ENCODE data around the gene BLZF1.
A peak's percentile ranks its signal among the peaks of the same experiment; 100 is the strongest.

The BLZF1 gene

GRCh38 chr1:169414952-169415351 is 47.0 kb downstream of the BLZF1 start:
- no peak for DNase-seq (ENCODE audit: low read depth in 2 of 2)
- no peak for TF ChIP-seq CTCF (IDR thresholded peaks at IDR 0.05; ENCODE audit: low read depth, low read length)
- no peak overlapping the region for H3K4me3 ChIP-seq (replicated peaks in 1 of 2; ENCODE audit: low read depth in 2 of 2, low read length in 2 of 2)

GRCh38 chr1:169421309-169421708 is 53.3 kb downstream of the BLZF1 start:
- no peak overlapping the region for H3K4me3 ChIP-seq (replicated peaks in 1 of 2; ENCODE audit: low read depth in 2 of 2, low read length in 2 of 2)
- DNase-seq (ENCODE audit: low read depth in 2 of 2): no peak
- TF ChIP-seq CTCF (IDR thresholded peaks at IDR 0.05; ENCODE audit: low read depth, low read length): no peak

- H3K4me3 ChIP-seq (replicated peaks in 1 of 2; ENCODE audit: low read depth in 2 of 2, low read length in 2 of 2): no peak overlapping the region
- peak in 1 of 2 donors; percentile 1 for DNase-seq (ENCODE audit: low read depth in 2 of 2)
- TF ChIP-seq CTCF (IDR thresholded peaks at IDR 0.05; ENCODE audit: low read depth, low read length): no peak
Observed at GRCh38 chr1:169426174-169426705, 58.2 kb downstream of the BLZF1 start.

- DNase-seq (ENCODE audit: low read depth in 2 of 2): peak; percentile 34 to 60
- peak within 1 kb of the TSS; percentile 48 to 50 for H3K4me3 ChIP-seq (replicated peaks in 1 of 2; ENCODE audit: low read depth in 2 of 2, low read length in 2 of 2)
- no peak for TF ChIP-seq CTCF (IDR thresholded peaks at IDR 0.05; ENCODE audit: low read depth, low read length)
Observed at GRCh38 chr1:169427081-169427641, 59.2 kb downstream of the BLZF1 start, which contains the start of gene CCDC181. TSS of gene CCDC181 (minus strand) at chr1:169427474. CDS start at chr1:169424927, 2,547 bp downstream.
